HEK293T (cell line): ENCODE measurements around the gene VARS2.

ENCODE experiments used
- ARNT ChIP-seq: fragments of 450-650 bp; IDR thresholded peaks from 2 replicates; pipeline ENCODE4 v1.6.1; 2017; ENCODE audit warnings: mild to moderate bottlenecking
- BHLHE40 ChIP-seq: fragments of 450-650 bp; IDR thresholded peaks from 2 replicates; pipeline ENCODE4 v1.6.1; 2016; ENCODE audit warnings: mild to moderate bottlenecking, moderate library complexity, borderline replicate concordance
- FOXM1 ChIP-seq: fragments of 450-650 bp; IDR thresholded peaks from 2 replicates; pipeline ENCODE4 v1.6.1; 2017; ENCODE audit warnings: mild to moderate bottlenecking, borderline replicate concordance
- SP1 ChIP-seq: fragments of 450-650 bp; IDR thresholded peaks from 2 replicates; pipeline ENCODE4 v1.6.1; 2017
- ZNF384 ChIP-seq: fragments of 450-650 bp; IDR thresholded peaks from 2 replicates; pipeline ENCODE4 v1.6.1; 2016

GRCh38 chr6:30913721-30914075, 340 bp upstream of the VARS2 start:
- no peak for TF ChIP-seq ZNF384
- TF ChIP-seq BHLHE40 = no peak
- TF ChIP-seq FOXM1 = no peak
- TF ChIP-seq SP1 = no peak
- no peak for TF ChIP-seq ARNT
